Osteoblast (primary cell): Measurements from ENCODE around the gene ENAM. TPM values are rescaled to one million over a fixed set of nuclear protein-coding genes. Genes with fewer than 3 reads are reported as not detected.

Source experiments
- DNase-seq: peaks from one replicate; pipeline ENCODE4 v3.0.0; 2011; ENCODE audit warnings: low spot score, mixed read lengths; ENCODE audit not compliant: insufficient read length; ENCODE audit errors: missing footprints
- H2AFZ ChIP-seq: 2 replicates; pipeline ENCODE4 v1.6.0; 2011; ENCODE audit warnings: mild to moderate bottlenecking, low read length
- H3K27ac ChIP-seq: 2 replicates; pipeline ENCODE4 v1.5.1; 2011; ENCODE audit warnings: mild to moderate bottlenecking, low read depth, low read length, moderate library complexity
- H3K27me3 ChIP-seq: 2 replicates; pipeline ENCODE4 v1.6.0; 2012; ENCODE audit warnings: mild to moderate bottlenecking, control low read depth, inconsistent platforms, low read length, moderate library complexity; ENCODE audit not compliant: insufficient read depth
- H3K36me3 ChIP-seq: 2 replicates; pipeline ENCODE4 v1.5.1; 2011; ENCODE audit warnings: mild to moderate bottlenecking, low read length, control low read depth, moderate library complexity; ENCODE audit not compliant: insufficient read depth
- H3K4me1 ChIP-seq: 2 replicates; pipeline ENCODE4 v1.5.1; 2011; ENCODE audit warnings: mild to moderate bottlenecking, low read length, control low read depth, moderate library complexity; ENCODE audit not compliant: insufficient read depth
- H3K4me2 ChIP-seq: 2 replicates; pipeline ENCODE4 v1.6.0; 2011; ENCODE audit warnings: mild to moderate bottlenecking, low read length; ENCODE audit not compliant: insufficient read depth
- H3K4me3 ChIP-seq: fragments of 200-600 bp; sonication (generic); 3 replicates; pipeline ENCODE4 v1.5.1; 2012; ENCODE audit warnings: mild to moderate bottlenecking, low read length, inconsistent platforms; ENCODE audit not compliant: insufficient read depth
- H3K79me2 ChIP-seq: 2 replicates; pipeline ENCODE4 v1.6.0; 2012; ENCODE audit warnings: mild to moderate bottlenecking, low read length, control low read depth, inconsistent platforms; ENCODE audit not compliant: insufficient read depth
- H3K9me3 ChIP-seq: 2 replicates; pipeline ENCODE4 v1.5.1; 2011; ENCODE audit warnings: low read depth, low read length, control low read depth
- H4K20me1 ChIP-seq: 2 replicates; pipeline ENCODE4 v1.6.0; 2012; ENCODE audit warnings: mild to moderate bottlenecking, low read length, control low read depth; ENCODE audit not compliant: insufficient read depth
- CTCF ChIP-seq: IDR thresholded peaks from 2 replicates; pipeline ENCODE4 v1.5.1; 2011; ENCODE audit warnings: mild to moderate bottlenecking, low read depth, low read length, moderate library complexity; ENCODE audit errors: extremely low read depth
- total RNA-seq: library from RNA; depleted of rRNA; stranded (reverse); fragments of >200 nt; gene quantifications from 2 replicates; pipeline ENCODE4 v1.2.3, GENCODE V29; 2012

Gene ENAM
- total RNA-seq, 1 donor, result not detected

GRCh38 chr4:70651864-70652506, 23.4 kb downstream of the ENAM start:
- Histone ChIP-seq H3K4me3 (peak overlapping the region; percentile 63), H3K4me2 (peak overlapping the region; percentile 80), H2AFZ (peak overlapping the region; percentile 94), H3K9me3 (no peaks in the 10 kb centered on the region), H4K20me1 (no peaks in the 10 kb centered on the region), H3K79me2 (no peaks in the 10 kb centered on the region), H3K27ac (no peak overlapping the region), H3K36me3 (no peaks in the 10 kb centered on the region), H3K27me3 (no peaks in the 10 kb centered on the region), H3K4me1 (peaks cover 12% of the 10 kb centered on the region)
- peak; percentile 55 for TF ChIP-seq CTCF
- DNase-seq, result no peak

DNA sequence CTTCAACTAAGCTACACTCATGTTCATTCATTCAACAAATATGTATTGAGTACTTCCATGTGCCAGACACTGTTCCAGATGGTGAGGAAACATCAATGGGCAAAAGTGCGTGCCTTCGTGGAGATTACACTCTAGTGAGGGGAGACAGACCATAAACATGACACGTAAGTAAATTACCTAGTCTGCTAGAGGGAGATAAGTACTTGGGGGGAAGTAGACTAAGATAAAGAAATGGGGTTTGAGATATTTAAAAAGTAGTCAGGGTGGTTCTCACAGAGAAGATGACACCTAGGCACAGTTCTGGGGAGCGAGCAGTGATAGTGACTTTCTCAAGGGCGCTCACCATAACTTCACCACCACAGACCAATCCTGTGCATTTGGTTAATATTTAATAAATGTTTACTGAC, 26.1 kb downstream of the ENAM start:
- no peak overlapping the region for H3K4me3 ChIP-seq
- DNase-seq, result no peak
- H3K4me1 ChIP-seq, result peaks cover 12% of the 10 kb centered on the region
- H3K36me3 ChIP-seq, result no peaks in the 10 kb centered on the region
- H3K4me2 ChIP-seq, result no peak overlapping the region
- no peaks in the 10 kb centered on the region for H3K27me3 ChIP-seq
- no peaks in the 10 kb centered on the region for H3K79me2 ChIP-seq
- H2AFZ ChIP-seq, result no peak overlapping the region
- H4K20me1 ChIP-seq, result no peaks in the 10 kb centered on the region
- no peak overlapping the region for H3K27ac ChIP-seq
- TF ChIP-seq CTCF, result no peak
- H3K9me3 ChIP-seq, result no peaks in the 10 kb centered on the region

DNA sequence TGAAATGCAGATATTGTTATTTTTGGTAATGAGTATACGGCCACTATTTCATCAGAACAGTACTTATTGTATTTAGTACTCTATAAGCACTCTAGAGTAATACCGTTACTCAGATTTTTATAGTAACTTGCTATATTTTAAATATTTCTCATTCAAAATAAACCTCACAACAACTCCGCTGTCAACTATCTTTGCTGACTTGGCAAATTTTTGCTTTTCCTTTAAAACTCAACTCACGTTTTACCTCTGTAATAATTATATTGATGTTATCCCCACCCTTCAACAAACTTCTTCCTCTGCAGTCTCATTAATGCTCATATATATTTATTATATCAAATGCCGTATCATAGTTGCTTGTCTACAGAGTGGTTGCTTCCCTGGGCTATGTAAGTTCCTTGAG, 28.8 kb downstream of the ENAM start:
- Histone ChIP-seq H3K36me3 (no peaks in the 10 kb centered on the region), H4K20me1 (no peaks in the 10 kb centered on the region), H3K27me3 (no peaks in the 10 kb centered on the region), H2AFZ (no peak overlapping the region), H3K4me3 (no peak overlapping the region), H3K9me3 (no peaks in the 10 kb centered on the region), H3K79me2 (no peaks in the 10 kb centered on the region), H3K27ac (no peak overlapping the region), H3K4me1 (peaks cover 9% of the 10 kb centered on the region), H3K4me2 (no peak overlapping the region)
- DNase-seq, result no peak
- TF ChIP-seq CTCF, result no peak

GRCh38 chr4:70658418-70658817, 29.9 kb downstream of the ENAM start:
- Histone ChIP-seq H3K9me3 (no peaks in the 10 kb centered on the region), H3K4me1 (peaks cover 9% of the 10 kb centered on the region), H3K27ac (no peak overlapping the region), H3K4me3 (no peak overlapping the region), H3K4me2 (no peak overlapping the region), H3K36me3 (no peaks in the 10 kb centered on the region), H4K20me1 (no peaks in the 10 kb centered on the region), H3K27me3 (no peaks in the 10 kb centered on the region), H3K79me2 (no peaks in the 10 kb centered on the region), H2AFZ (peak overlapping the region; percentile 58)
- no peak for DNase-seq
- TF ChIP-seq CTCF, result no peak
